ENCODE measurements around the gene CRELD2.

CRELD2 gene

DNA sequence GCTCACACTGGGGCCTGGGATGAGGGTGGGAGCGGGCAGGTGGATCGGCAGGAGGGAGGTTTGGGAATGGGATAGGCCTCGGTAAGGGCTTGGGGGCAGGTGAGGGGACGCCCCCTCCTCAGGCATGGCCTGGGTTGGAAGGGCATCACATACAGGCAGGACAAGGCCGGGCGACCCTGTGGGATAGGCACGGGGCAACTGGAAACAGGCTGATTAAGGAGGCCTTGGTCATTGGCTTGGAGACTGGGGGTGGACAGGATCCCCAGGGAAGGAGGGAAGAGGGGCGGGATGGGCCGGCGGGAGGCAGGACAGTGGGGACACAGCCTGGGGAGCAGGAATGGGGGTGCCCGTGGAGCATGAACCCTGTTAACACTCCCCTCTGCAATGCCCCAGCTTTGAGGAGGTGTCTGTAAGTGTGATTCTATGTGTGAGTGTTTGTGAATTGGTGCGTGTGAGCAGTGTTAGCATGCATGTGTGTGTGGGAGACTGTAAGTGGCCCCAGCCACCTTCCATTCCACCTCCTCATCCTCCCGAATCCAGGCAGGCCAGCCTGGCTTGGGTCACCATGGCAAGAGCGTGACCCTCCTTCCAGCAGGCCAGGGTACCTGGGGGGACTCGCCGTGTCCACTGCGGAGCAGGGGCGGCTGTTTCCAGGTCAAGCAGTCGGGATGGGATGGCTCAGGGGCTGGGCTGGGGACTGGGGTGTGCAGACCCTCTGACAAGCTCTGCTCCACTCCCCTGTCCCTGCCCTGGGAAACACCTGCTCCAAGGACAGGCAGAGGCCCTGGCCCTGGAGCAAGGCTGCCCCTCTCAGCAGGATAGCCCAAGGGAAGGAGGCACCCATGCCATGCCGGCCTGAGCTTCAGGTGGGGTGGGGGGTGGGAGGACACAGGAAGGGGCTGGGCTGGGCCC is 38.7 kb downstream of the CRELD2 start:
- no peak for DNase-seq (ENCODE audit: low spot score)

DNA sequence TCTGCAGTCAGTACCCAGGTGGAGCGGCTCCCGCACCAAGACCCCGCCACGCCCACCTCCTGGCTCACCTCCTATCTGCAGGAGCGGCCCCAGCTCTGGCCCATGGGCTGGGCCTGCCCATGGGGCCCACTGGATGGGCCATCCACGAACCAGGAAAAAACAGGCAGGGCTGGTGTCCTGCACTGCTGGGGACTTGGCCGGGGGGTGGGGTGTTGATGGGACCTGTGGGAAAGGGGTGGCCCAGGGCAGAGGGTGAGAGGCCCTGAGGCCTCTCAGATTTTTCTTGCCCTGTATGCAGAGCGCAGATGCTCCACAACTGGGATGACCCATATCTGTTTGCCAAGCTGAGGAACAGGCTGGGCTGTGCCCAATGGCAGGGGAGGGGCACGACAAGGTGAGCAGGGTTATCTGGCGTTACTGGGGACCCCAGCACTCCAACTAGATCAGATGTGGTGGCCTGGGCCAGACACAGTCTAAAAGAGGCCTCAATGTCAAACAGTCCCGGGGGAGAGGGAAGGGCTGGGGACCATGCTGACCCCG is 39.5 kb downstream of the CRELD2 start:
- DNase-seq (ENCODE audit: low spot score): no peak

GRCh38 chr22:49958366-49958921 is 40.0 kb downstream of the CRELD2 start:
- no peak for DNase-seq (ENCODE audit: low spot score)

DNA sequence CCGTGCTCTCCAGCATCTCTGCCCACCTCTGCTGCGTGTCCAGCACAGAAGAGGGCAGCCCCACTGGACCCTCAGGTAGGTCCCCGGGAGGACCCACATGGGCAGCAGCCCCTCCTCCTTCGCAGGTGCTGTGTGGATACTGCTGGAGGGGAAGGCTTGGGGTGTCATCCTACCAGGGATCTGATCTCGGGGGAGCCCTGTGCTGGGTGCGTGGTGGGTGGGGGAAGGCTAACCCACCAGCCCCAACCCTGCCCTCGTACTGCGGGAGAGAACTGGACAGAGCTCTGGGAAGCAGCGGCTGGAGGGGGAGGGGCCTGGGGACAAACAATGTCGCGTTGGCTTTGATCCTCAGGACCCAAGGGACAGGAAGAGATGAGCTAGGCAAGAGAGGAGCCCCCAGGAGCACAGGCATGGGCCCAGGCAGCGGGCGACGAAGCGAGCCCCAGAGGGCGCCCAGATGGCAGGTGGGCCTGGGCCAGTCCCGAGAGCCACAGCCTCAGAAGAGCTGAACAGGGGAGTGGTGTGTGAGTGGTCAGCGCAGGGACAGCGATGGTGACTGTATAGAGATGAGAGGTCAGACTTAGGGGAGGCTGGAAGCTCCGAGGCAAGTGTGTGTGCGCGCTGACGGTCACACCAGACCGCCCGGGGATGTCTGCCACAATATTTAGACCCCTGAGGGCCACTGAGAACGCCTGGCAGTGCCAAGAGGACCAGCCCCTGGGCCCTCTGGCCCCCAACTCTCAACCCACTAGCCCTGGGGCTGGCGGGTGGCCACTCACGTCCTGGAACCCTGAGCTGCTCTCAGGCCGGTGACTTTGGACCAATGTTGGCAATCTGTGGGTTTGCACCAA is 40.7 kb downstream of the CRELD2 start:
- no peak for DNase-seq (ENCODE audit: low spot score)

- peak; percentile 87 for DNase-seq (ENCODE audit: low spot score)
Observed at GRCh38 chr22:49959782-49960158, 41.3 kb downstream of the CRELD2 start.

DNA sequence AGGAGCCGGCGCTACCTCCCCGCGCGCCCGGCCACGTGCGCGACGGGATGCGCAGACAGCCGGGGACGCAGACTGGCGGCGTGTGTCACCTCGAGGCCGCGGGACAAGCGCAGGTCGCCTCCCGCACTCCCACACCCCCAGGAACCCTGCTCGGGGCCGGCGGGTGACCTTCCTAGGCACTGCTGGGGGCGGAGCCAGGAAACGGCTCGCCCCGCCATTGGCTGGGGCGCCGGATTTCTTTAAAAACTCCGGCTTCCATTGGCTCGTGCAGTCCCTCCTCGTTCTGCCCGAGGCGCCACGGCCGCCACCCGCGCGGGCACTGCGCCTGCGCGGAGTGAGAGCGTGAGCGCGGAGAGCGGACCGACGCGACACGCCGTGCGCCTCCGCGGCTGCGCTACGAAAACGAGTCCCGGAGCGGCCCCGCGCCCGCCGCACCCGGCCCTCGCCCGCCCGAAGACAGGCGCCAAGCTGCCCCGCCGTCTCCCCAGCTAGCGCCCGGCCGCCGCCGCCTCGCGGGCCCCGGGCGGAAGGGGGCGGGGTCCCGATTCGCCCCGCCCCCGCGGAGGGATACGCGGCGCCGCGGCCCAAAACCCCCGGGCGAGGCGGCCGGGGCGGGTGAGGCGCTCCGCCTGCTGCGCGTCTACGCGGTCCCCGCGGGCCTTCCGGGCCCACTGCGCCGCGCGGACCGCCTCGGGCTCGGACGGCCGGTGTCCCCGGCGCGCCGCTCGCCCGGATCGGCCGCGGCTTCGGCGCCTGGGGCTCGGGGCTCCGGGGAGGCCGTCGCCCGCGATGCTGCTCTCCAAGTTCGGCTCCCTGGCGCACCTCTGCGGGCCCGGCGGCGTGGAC is 41.9 kb downstream of the CRELD2 start, which contains the start of gene PIM3:
Gene PIM3 (plus strand): TSS at position 614 of the 846 bp plus-strand sequence. CDS start 176 bp downstream, at position 790.
- peak; percentile 100 for DNase-seq (ENCODE audit: low spot score)

- DNase-seq (ENCODE audit: low spot score): no peak
Observed at GRCh38 chr22:49961005-49961600, 42.7 kb downstream of the CRELD2 start.

DNA sequence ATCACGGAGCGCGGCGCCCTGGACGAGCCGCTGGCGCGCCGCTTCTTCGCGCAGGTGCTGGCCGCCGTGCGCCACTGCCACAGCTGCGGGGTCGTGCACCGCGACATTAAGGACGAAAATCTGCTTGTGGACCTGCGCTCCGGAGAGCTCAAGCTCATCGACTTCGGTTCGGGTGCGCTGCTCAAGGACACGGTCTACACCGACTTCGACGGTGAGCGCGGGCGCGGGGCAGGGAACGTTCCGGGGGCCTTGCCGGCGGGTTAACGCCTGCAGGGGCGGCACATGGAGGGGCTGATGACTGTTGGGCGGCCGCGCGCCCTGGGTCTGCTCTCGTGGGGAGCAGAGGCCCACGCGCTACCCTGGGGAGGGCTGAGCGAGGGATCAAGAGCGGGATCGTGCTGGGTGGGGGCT is 43.2 kb downstream of the CRELD2 start:
- DNase-seq (ENCODE audit: low spot score): no peak

GRCh38 chr22:49962012-49962750 is 43.7 kb downstream of the CRELD2 start:
- DNase-seq (ENCODE audit: low spot score): peak; percentile 96

GRCh38 chr22:49962751-49963646 is 44.6 kb downstream of the CRELD2 start:
- no peak for DNase-seq (ENCODE audit: low spot score)

GRCh38 chr22:49963647-49964026 is 45.2 kb downstream of the CRELD2 start:
- DNase-seq (ENCODE audit: low spot score): no peak

GRCh38 chr22:49964136-49965090 is 46.0 kb downstream of the CRELD2 start:
- no peak for DNase-seq (ENCODE audit: low spot score)

- no peak for DNase-seq (ENCODE audit: low spot score)
Observed at GRCh38 chr22:49965091-49966040, 46.9 kb downstream of the CRELD2 start.

- DNase-seq (ENCODE audit: low spot score): no peak
Observed at GRCh38 chr22:49966041-49966773, 47.8 kb downstream of the CRELD2 start.

DNA sequence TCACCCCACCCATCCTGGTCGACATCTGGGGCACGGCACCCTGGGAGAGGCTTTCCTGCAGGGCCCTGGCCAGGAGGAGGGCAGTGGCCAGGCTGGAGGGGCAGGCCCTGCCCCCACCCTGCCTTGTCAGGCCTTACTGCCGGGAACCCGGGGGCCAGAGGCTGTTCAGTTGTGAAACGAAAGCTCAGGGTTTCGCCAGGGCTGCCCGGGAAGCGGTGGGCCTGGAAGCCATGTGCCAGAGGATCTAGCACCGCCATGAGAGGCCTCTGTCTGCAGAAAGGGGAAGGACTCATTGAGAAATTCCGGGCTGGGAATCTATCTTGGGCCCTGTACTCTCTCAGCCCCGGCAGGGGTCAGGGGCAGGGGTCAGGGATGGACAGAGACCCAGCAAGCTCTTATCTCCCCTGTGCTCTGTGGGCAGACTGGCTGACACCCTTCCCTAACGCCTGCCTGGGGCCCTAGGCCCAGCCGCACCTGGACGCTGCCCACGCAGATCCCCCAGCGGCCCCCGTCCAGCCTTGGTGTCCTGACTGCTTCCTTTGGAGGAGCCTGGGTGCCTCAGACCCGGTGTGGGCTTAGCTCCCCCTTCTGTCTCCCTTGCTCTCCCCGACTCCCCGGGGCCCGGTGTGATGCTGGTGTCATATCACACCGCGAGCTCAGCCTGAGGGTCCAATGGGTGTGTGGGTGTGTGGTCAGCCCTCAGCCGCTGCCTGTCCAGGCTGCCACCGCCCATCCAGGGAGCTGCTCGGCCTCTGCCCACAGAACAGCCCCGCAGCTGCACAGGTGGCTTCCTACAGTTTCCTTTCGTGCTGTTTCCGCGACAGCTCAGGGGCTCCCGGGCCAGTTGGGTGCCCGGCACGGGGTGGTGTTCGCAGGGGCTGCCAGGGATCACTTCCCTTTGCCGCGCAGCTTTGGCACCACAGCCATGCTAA is 48.6 kb downstream of the CRELD2 start:
- DNase-seq (ENCODE audit: low spot score): no peak
